A673 (cell line): ENCODE measurements around the gene KCNG2.

Experiments
- CTCF ChIP-seq: fragments of 300-800, 200-600 bp; sonication (generic); conservative IDR thresholded peaks from 2 replicates; pipeline ENCODE4 v1.5.1; 2017; ENCODE audit warnings: low read depth, mild to moderate bottlenecking, antibody characterized with exemption, low read length, moderate library complexity, mixed read lengths
- EZH2 ChIP-seq: fragments of 200-600 bp; sonication (generic); IDR thresholded peaks from 2 replicates; pipeline ENCODE4 v1.6.1; 2017; ENCODE audit warnings: borderline replicate concordance, low read depth, mild to moderate bottlenecking, mixed read lengths, antibody characterized with exemption, low read length; ENCODE audit not compliant: poor library complexity, severe bottlenecking

GRCh38 chr18:79877163-79878091, 79.7 kb downstream of the KCNG2 start:
- no peak for TF ChIP-seq EZH2
- TF ChIP-seq CTCF = no peak
